ENCODE data around the gene IFNGR1.

- no peak for TF ChIP-seq POLR2A (IDR thresholded peaks at IDR 0.05; ENCODE audit: borderline replicate concordance, extremely low read depth, insufficient read depth, insufficient read length)
- no peak for TF ChIP-seq POLR2AphosphoS5 (IDR thresholded peaks at IDR 0.05; ENCODE audit: low read depth, low read length)
- TF ChIP-seq REST (IDR thresholded peaks at IDR 0.05; ENCODE audit: low read depth) = no peak
- no peak for TF ChIP-seq EZH2phosphoT487 (IDR thresholded peaks at IDR 0.05; ENCODE audit: borderline replicate concordance)
- TF ChIP-seq, protein P1, sequence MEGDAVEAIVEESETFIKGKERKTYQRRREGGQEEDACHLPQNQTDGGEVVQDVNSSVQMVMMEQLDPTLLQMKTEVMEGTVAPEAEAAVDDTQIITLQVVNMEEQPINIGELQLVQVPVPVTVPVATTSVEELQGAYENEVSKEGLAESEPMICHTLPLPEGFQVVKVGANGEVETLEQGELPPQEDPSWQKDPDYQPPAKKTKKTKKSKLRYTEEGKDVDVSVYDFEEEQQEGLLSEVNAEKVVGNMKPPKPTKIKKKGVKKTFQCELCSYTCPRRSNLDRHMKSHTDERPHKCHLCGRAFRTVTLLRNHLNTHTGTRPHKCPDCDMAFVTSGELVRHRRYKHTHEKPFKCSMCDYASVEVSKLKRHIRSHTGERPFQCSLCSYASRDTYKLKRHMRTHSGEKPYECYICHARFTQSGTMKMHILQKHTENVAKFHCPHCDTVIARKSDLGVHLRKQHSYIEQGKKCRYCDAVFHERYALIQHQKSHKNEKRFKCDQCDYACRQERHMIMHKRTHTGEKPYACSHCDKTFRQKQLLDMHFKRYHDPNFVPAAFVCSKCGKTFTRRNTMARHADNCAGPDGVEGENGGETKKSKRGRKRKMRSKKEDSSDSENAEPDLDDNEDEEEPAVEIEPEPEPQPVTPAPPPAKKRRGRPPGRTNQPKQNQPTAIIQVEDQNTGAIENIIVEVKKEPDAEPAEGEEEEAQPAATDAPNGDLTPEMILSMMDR (IDR thresholded peaks at IDR 0.05 in 2 of 3, conservative IDR thresholded peaks at IDR 0.05 in 1 of 3; ENCODE audit: borderline replicate concordance in 1 of 3, insufficient read depth in 1 of 3, low read depth in 2 of 3, low read length in 2 of 3) = no peak
- no peak for TF ChIP-seq MAX (IDR thresholded peaks at IDR 0.05)
- TF ChIP-seq SIN3A (IDR thresholded peaks at IDR 0.05; ENCODE audit: low read depth) = no peak
- TF ChIP-seq SRF (IDR thresholded peaks at IDR 0.05; ENCODE audit: low read depth) = peak; percentile 70
These were observed 15.0 kb upstream of the IFNGR1 start for GRCh38 chr6:137233911-137234863.

Data from HCT116 (cell line).